Astrocyte of the spinal cord (primary cell): ENCODE data around the gene LCE3B.

ENCODE experiments used
- DNase-seq: peaks from one replicate; pipeline ENCODE4 v3.0.0; 2011; ENCODE audit warnings: low read depth, low spot score
- H3K4me3 ChIP-seq: 2 replicates; pipeline ENCODE4 v1.5.1; 2011; ENCODE audit warnings: low read depth, mild to moderate bottlenecking, low read length, moderate library complexity
- in situ Hi-C: cut with HindIII; loops from 2 replicates; pipeline ENCODE4 v1.10.0; 2017; ENCODE audit warnings: low sequenced_read_pairs
- TF ChIP-seq, protein P1 (sequence below): IDR thresholded peaks from 2 replicates; pipeline ENCODE4 v1.5.1; 2012; ENCODE audit warnings: low read depth, mild to moderate bottlenecking, low read length, inconsistent platforms

LCE3B gene

DNA sequence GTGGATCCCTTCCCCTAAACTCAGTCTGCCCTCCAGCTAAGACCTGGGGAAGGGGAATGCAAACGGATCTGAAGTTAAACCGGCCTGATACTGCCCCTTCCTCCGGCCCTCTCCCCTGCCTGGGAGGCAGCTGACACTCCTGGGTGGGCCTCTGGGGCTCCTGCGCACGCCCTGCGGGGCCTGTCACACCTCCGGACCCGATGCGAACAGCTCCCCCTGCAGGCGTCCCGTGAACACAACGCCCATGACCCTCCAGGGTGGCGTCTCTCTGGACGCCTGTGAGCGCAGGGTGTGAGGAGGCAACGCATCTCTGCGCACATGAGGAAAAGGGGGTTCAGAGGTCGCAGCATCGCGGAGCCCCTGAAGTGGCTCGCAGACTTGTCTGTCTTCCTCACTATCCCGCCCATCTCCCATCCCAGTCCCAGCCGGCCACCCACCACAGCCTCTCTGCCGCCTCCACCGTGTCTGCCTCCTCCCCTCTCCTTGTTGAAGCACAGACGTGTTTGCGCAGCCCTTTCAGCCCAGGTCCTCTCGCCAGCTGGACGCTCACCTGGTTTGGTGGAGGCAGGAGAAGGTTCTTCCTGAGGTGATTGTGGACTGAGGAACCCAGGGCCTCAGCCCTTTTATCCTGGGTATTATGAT, 9.7 kb downstream of the LCE3B start:
- TF ChIP-seq, protein P1, sequence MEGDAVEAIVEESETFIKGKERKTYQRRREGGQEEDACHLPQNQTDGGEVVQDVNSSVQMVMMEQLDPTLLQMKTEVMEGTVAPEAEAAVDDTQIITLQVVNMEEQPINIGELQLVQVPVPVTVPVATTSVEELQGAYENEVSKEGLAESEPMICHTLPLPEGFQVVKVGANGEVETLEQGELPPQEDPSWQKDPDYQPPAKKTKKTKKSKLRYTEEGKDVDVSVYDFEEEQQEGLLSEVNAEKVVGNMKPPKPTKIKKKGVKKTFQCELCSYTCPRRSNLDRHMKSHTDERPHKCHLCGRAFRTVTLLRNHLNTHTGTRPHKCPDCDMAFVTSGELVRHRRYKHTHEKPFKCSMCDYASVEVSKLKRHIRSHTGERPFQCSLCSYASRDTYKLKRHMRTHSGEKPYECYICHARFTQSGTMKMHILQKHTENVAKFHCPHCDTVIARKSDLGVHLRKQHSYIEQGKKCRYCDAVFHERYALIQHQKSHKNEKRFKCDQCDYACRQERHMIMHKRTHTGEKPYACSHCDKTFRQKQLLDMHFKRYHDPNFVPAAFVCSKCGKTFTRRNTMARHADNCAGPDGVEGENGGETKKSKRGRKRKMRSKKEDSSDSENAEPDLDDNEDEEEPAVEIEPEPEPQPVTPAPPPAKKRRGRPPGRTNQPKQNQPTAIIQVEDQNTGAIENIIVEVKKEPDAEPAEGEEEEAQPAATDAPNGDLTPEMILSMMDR, result no peak
- H3K4me3 ChIP-seq, result no peak overlapping the region
- no peak for DNase-seq
- in situ Hi-C loops, result no loop called here

- in situ Hi-C loops, result no loop called here
- TF ChIP-seq, protein P1, result no peak
- no peak overlapping the region for H3K4me3 ChIP-seq
- DNase-seq, result no peak
Observed at GRCh38 chr1:152626744-152627143, 13.1 kb downstream of the LCE3B start.

GRCh38 chr1:152630596-152630995, 17.0 kb downstream of the LCE3B start:
- TF ChIP-seq, protein P1, result no peak

GRCh38 chr1:152640351-152640750, 26.7 kb downstream of the LCE3B start:
- TF ChIP-seq, protein P1, result no peak
- H3K4me3 ChIP-seq, result no peak overlapping the region
- in situ Hi-C loops, result no loop called here
- no peak for DNase-seq

More at GRCh38 chr1:152630596-152630995, 17.0 kb downstream of the LCE3B start:
- in situ Hi-C loops, result no loop called here
- DNase-seq, result no peak
- no peak overlapping the region for H3K4me3 ChIP-seq

- H3K4me3 ChIP-seq, result no peak overlapping the region
Observed at GRCh38 chr1:152643945-152644344, 30.3 kb downstream of the LCE3B start.

DNA sequence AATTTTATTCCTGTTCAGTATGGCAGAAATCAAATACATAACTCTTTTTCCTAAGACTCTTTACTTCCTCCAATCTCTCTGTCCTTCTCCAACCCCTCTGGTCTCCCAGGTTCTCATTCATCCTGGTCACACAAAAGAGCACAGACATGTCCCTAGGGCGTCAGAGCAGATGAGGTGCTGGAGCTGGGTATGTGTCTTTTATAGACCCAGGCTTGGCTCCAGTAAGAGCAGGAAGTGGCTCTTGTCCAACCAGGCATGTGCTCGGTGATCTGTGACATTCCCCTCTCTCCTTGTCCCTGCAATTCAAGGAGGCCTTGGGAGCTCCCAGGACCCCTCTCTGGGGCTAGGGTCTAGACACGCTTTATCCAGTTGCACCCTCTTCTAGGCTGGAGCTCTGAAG, 31.5 kb downstream of the LCE3B start:
- in situ Hi-C loops, result no loop called here
- H3K4me3 ChIP-seq, result no peak overlapping the region
- TF ChIP-seq, protein P1, result no peak
- DNase-seq, result no peak

More at GRCh38 chr1:152643945-152644344, 30.3 kb downstream of the LCE3B start:
- no peak for DNase-seq
- TF ChIP-seq, protein P1, result no peak
- in situ Hi-C loops, result no loop called here
